HG02938 (cell line): ENCODE measurements around the gene WDFY1.
"Not testable (repeated sequence)": the region's sequence is repeated elsewhere in the genome, so short reads cannot be mapped to it uniquely, and the experiment has no call there.

Experiments
- ATAC-seq: cut with Tn5 transposase; IDR thresholded peaks from one replicate; pipeline ENCODE4 v1.9.1; 2021; ENCODE audit warnings: mild to moderate bottlenecking, moderate library complexity; ENCODE audit not compliant: unreplicated experiment

WDFY1 gene

DNA sequence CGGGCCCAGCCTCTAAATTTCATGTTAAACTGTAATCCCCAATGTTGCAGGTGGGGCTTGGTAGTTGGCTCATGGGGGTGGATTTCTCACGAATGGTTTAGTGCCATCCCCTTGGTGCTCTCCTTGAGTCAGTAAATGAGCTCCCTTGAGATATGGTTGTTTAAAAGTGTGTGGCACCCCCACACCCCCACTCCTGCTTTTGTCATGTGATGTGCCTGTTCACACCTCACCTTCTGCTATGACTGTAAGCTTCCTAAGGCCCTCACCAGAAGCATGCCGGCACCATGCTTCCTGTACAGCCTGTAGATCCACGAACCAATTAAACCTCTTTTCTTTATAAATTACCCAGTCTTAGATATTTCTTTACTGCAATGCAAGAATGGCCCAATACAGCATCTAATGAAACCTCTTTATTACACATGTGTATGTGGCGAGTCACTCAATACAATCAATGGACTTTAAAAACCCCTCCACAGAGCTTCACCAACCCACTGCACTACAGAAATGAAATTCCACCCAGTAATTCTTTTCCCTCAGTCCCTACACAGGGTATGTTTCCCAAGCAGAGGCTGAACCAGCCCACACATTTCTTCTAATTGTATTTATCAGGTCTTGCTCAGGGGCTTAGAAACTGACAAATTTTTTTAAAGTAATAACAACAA lies 47.3 kb downstream of the WDFY1 start:
- no peak for ATAC-seq

- ATAC-seq = peak; percentile 70
These were observed 48.3 kb downstream of the WDFY1 start for GRCh38 chr2:223896833-223897311.

GRCh38 chr2:223894968-223895367 lies 50.2 kb downstream of the WDFY1 start:
- no peak for ATAC-seq

DNA sequence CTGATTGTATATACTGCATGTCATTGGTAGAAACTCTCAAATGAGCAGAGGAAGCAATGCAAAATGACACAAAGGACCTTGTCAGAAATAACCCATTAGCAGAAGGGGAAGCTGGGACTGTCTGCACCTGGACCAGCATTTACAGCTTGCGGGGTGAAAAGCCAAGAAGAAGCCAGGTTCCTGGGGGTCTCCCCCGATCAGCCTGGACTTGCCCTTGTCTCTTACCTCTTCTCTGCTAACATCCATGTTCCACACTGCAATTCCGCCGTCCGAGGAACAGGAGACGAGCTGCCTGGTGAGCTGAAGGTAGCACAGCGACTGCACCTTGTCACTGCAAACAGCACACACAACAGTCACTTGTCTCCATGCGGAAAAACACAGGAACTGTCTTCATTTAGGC lies 51.1 kb downstream of the WDFY1 start:
- ATAC-seq = no peak

DNA sequence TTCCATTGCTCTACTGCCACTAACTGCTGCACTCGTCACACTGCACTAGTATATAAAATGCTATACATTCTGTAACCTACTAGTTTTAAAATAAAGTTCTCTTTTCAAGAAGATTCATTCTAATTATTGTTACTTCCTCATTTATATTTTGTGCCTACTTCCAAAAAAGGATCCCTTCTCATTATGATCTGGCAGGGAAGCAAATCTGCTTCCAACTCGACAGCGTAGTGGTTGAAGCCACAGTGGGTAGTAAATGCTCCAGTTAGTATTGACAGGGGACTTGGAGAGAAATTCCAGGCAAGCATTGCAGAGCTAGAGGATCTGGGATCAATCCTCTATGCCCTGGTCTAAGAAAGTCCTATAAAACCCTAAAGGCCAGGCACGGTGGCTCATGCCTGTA lies 54.4 kb downstream of the WDFY1 start:
- no peak for ATAC-seq

GRCh38 chr2:223889229-223889628 lies 55.9 kb downstream of the WDFY1 start:
- no peak for ATAC-seq

DNA sequence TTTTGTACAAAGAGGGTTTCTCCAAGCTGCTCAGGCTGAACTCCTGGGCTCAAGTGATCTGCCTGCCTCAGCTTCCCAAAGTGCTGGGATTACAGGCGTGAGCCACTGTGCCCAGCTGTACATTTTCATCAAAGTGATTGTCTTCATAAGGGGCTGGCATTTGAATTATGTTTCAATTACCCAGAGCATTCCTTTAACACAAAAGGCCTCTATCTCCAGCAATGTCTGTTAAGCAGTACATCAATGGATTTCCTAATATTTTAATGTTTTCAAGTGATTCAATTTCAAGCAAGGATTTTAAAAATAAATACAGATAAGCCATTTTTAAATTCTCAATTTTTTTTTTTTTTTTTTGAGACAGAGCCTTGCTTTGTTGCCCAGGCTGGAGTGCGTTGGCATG lies 56.9 kb downstream of the WDFY1 start:
- no peak for ATAC-seq

- no peak for ATAC-seq
These were observed 58.0 kb downstream of the WDFY1 start for GRCh38 chr2:223887127-223887526.

- no peak for ATAC-seq
These were observed 58.4 kb downstream of the WDFY1 start for GRCh38 chr2:223886726-223887125.

GRCh38 chr2:223884399-223884798 lies 60.7 kb downstream of the WDFY1 start:
- ATAC-seq = peak; percentile 89

DNA sequence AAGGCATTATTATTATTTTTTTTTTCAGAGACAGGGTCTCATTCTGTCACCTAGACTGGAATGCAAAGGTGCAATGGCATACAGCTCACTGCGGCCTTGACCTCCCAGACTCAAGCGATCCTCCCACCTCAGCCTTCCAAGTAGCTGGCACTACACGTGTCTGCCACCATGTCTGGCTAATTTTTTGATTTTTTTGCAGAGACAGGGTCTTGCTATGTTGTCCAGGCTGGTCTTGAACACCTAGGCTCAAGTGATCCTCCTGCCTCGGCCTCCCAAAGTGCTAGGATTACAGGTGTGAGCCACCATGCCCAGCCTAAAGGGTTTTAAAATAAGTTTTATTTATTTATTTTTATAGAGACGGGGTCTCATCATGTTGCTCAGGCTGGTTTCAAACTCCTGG lies 62.4 kb downstream of the WDFY1 start:
- ATAC-seq = no peak

- ATAC-seq = no peak
These were observed 64.3 kb downstream of the WDFY1 start for GRCh38 chr2:223880796-223881195.

DNA sequence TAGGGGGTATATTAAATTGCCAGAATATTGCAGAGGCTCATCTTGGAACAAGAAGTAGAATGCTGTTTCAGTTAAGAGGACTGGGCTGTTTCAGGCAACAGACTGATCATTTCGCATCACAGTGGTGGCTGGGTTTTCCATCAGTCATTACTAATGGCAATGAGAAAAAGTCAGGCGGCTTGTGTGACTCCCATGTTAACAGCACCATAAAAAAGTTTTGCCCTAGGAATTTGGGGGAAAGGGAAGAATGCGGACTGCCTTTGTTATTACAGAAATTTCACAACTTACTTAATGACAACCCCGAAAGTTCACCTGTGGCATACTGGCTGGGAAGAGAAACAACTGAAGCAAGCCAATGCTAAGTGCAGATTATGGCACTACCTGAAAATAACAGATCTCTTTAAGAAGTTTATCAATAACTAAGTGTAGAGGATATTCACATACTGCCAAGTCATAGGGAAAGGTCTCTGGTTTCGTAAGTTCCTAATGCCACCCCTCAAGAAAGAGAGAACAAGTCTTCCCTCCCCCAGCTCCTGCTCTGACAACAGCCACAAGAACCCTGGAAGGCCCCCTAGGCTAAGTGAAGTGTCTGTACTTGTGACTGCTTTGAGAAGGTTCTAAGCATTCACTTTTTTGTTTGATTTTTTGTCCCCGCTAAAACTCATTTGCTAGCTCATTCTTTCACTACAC lies 67.3 kb downstream of the WDFY1 start:
- ATAC-seq = peak; percentile 81

DNA sequence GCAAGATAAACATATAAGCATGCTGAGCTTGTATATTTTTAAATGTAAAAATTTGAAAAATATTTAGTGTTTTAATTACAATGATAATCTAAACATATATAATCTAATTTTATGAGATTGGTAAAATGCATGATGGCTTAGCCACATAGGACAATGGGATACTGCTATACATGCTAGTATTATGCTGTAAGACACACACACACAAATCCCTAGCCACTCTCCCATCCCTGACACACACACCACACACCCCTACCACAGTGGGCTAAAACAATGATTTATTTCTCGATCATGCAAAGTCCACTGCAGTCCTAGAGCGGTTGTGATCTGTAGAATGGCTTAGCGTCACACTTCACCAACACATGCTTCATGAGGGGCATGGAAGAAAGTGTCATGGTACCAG lies 71.5 kb downstream of the WDFY1 start:
- no peak for ATAC-seq

DNA sequence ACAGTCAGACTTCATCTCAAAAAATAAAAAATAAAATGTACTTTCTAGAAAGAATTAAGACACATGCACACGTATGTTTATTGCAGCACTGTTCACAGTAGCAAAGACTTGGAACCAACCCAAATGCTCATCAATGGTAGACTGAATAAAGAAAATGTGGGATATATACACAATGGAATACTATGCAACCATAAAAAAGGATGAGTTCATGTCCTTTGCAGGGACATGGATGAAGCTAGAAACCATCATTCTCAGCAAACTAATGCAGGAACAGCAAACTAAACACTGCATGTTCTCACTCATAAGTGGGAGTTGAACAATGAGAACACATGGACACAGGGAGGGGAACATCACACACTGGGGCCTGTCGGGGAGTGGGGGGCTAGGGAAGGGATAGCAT lies 72.4 kb downstream of the WDFY1 start:
- ATAC-seq = not testable (repeated sequence)

DNA sequence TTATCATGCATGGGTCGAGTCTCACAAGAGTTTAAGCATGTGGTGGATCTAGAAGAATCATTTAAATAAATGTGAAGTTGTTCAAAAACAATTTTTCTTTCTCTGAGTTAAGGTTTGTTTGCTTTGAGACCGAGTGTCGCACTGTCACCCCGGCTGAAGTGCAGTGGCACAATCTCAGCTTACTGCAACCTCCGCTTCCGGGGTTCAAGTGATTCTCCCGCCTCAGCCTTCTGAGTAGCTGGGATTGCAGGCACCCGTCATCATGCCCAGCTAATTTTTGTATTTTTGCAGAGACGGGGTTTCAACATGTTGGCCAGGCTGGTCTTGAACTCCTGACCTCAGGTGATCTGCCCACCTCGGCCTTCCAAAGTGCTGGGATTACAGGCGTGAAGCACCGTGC lies 73.5 kb downstream of the WDFY1 start:
- ATAC-seq = not testable (repeated sequence)

DNA sequence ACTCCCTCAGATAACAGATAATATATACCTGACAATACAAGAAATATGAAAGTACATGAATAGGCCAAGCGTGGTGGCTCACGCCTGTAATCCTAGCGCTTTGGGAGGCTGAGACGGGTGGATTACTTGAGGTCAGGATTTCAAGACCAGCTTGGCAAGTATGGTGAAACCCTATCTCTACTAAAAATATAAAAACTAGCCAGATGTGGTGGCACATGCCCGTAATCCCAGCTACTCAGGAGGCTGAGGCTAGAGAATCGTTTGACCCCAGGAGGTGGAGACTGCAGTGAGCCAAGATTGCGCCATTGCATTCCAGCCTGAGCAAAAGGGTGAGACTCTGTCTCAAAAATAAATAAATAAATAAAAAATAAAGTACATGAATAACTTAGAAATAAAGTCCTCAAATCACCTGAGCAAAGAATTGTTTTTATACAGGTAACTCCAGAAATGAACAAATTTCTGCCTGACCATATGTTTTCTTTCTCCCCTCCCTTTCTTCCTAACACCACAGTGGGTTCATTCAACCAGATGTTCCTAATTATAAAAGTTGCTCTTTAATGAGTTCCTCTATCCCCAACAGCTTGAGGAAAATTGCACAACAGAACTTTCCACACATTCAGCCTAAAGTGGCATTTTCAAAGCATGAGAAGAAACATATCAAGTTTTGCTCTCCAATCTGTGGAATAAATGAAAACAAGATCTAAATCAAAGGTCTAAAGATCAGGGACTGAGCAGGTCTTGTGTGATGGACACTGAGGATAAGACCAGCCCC lies 74.1 kb downstream of the WDFY1 start:
- ATAC-seq = no peak

GRCh38 chr2:223868005-223868404 lies 77.1 kb downstream of the WDFY1 start:
- ATAC-seq = no peak

GRCh38 chr2:223865907-223866508 lies 79.1 kb downstream of the WDFY1 start:
- ATAC-seq = no peak

GRCh38 chr2:223865124-223865523 lies 80.0 kb downstream of the WDFY1 start:
- ATAC-seq = no peak

- ATAC-seq = no peak
These were observed 81.6 kb downstream of the WDFY1 start for GRCh38 chr2:223863491-223863890.
